IPS-18a (cell line): ENCODE measurements around the gene GLI3.

Experiments
- H3K27ac ChIP-seq: one replicate; pipeline ENCODE4 v1.5.1; 2013; ENCODE audit warnings: low read length
- H3K27me3 ChIP-seq: one replicate; pipeline ENCODE4 v1.6.1; 2013; ENCODE audit warnings: mild to moderate bottlenecking, low read length; ENCODE audit not compliant: control insufficient read depth, insufficient read depth
- H3K36me3 ChIP-seq: one replicate; pipeline ENCODE4 v1.6.1; 2013; ENCODE audit warnings: low read depth, low read length; ENCODE audit not compliant: control insufficient read depth
- H3K4me1 ChIP-seq: one replicate; pipeline ENCODE4 v1.6.1; 2013; ENCODE audit warnings: low read depth, low read length; ENCODE audit not compliant: control insufficient read depth
- H3K4me3 ChIP-seq: one replicate; pipeline ENCODE4 v1.5.1; 2013; ENCODE audit warnings: low read length
- H3K9ac ChIP-seq: one replicate; pipeline ENCODE4 v1.6.1; 2013; ENCODE audit warnings: mild to moderate bottlenecking, low read length, moderate library complexity
- H3K9me3 ChIP-seq: one replicate; pipeline ENCODE4 v1.6.1; 2013; ENCODE audit warnings: low read depth, low read length; ENCODE audit not compliant: control insufficient read depth

GLI3 gene

GRCh38 chr7:42253316-42253715 lies 16.3 kb upstream of the GLI3 start:
- no peak overlapping the region for H3K9ac ChIP-seq
- no peaks in the 10 kb centered on the region for H3K36me3 ChIP-seq
- H3K27me3 ChIP-seq = no peaks in the 10 kb centered on the region
- no peak overlapping the region for H3K4me3 ChIP-seq
- no peak overlapping the region for H3K27ac ChIP-seq
- no peaks in the 10 kb centered on the region for H3K4me1 ChIP-seq
- no peaks in the 10 kb centered on the region for H3K9me3 ChIP-seq

DNA sequence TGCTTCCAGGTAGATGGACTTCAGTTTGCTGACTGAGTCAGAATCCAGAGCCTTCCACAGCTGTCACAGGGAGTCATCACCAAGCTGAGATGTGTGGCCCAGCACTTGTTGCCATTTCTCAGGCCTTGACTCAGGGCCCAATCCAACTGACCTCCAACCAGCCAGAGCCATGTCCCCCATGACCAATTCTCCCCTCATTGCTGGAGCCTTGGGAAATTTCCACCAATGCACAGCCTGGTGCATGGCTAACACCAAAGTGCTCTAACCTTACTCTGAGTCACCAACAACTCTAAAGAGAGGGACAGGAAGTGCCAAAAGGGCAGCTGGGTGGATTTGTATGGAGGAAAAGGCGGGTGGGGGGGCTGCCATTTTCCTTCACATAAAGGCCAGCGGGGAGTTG lies 13.4 kb upstream of the GLI3 start:
- H3K27ac ChIP-seq = no peak overlapping the region
- H3K36me3 ChIP-seq = no peaks in the 10 kb centered on the region
- no peaks in the 10 kb centered on the region for H3K4me1 ChIP-seq
- no peak overlapping the region for H3K4me3 ChIP-seq
- H3K9ac ChIP-seq = no peak overlapping the region
- H3K9me3 ChIP-seq = no peaks in the 10 kb centered on the region
- no peaks in the 10 kb centered on the region for H3K27me3 ChIP-seq

DNA sequence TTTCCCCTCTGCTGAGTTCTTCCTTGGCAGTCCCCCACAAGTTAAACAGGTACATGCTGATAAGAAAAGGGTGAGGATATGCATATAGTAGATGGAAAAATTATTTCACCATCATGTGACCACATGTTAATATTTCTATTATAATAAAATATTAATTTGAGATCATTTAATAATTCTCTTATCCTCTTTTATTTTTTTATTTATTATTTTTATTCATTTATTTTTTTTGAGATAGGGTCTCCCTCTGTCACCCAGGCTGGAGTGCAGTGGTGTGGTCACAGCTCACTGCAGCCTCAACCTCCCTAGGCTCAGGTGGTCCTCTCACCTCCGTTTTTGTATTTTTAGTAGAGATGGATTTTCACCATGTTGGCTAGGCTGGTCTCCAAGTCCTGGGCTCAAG lies 11.6 kb upstream of the GLI3 start:
- no peak overlapping the region for H3K4me3 ChIP-seq
- H3K9me3 ChIP-seq = no peaks in the 10 kb centered on the region

GRCh38 chr7:42247301-42247700 lies 10.3 kb upstream of the GLI3 start:
- H3K9ac ChIP-seq = no peak overlapping the region
- no peaks in the 10 kb centered on the region for H3K4me1 ChIP-seq
- H3K36me3 ChIP-seq = no peaks in the 10 kb centered on the region
- H3K4me3 ChIP-seq = no peak overlapping the region
- no peaks in the 10 kb centered on the region for H3K27me3 ChIP-seq
- H3K9me3 ChIP-seq = no peaks in the 10 kb centered on the region
- H3K27ac ChIP-seq = no peak overlapping the region

More for the DNA sequence above, 11.6 kb upstream of the GLI3 start:
- H3K27ac ChIP-seq = no peak overlapping the region
- no peaks in the 10 kb centered on the region for H3K27me3 ChIP-seq
- H3K36me3 ChIP-seq = no peaks in the 10 kb centered on the region
- H3K4me1 ChIP-seq = no peaks in the 10 kb centered on the region
- no peak overlapping the region for H3K9ac ChIP-seq

DNA sequence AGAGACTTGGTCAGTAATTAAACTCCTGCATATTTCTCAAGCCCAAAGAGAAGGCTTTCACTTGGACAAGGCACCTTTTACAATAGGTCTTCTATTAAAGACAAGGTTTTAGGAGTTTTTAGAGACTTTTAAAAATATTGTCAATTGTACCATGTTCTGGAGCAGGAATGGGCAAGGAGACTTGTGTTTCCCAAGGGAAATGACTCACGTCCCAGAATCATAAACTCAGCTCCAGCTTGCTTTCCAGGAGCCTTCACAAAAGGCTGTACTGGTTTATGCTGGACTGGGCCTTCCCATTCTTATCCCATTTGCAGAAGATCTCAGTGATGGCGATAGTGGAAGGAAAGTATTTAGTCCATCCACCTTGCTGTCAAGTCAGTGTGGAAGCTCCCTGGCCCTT lies 7.8 kb upstream of the GLI3 start:
- H3K36me3 ChIP-seq = no peaks in the 10 kb centered on the region
- no peak overlapping the region for H3K9ac ChIP-seq
- H3K4me3 ChIP-seq = no peak overlapping the region
- peaks cover 17% of the 10 kb centered on the region for H3K27me3 ChIP-seq
- no peak overlapping the region for H3K27ac ChIP-seq
- no peaks in the 10 kb centered on the region for H3K9me3 ChIP-seq
- no peaks in the 10 kb centered on the region for H3K4me1 ChIP-seq

GRCh38 chr7:42242381-42242780 lies 5.4 kb upstream of the GLI3 start:
- H3K9me3 ChIP-seq = no peaks in the 10 kb centered on the region
- no peak overlapping the region for H3K27ac ChIP-seq
- H3K4me1 ChIP-seq = peaks cover 13% of the 10 kb centered on the region
- H3K36me3 ChIP-seq = no peaks in the 10 kb centered on the region
- H3K27me3 ChIP-seq = peaks cover 32% of the 10 kb centered on the region
- no peak overlapping the region for H3K9ac ChIP-seq
- H3K4me3 ChIP-seq = no peak overlapping the region

GRCh38 chr7:42241424-42241823 lies 4.4 kb upstream of the GLI3 start:
- Histone ChIP-seq H3K27ac (no peak overlapping the region), H3K36me3 (no peaks in the 10 kb centered on the region), H3K4me3 (no peak overlapping the region), H3K9ac (no peak overlapping the region), H3K27me3 (peaks cover 32% of the 10 kb centered on the region), H3K4me1 (peaks cover 13% of the 10 kb centered on the region), H3K9me3 (no peaks in the 10 kb centered on the region)

DNA sequence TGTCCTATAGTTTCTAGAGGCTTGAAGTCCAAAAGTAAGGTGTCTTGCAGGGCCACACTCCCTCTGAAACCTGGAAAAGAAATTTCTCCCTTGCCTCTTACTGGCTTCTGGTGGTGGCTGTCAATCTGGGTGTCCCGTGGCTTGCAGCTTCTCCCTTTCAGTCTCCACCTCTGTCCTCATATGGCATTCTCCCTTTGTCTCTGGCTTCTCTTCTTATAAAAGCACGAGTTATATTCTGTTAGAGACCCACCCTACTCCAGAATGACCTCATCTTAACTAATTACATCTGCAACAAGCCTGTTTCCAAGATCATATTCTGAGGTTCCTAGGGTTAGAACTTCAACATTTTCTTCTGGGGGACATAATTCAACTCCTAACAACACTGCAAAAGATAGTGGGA lies 3.4 kb upstream of the GLI3 start:
- Histone ChIP-seq H3K9ac (no peak overlapping the region), H3K9me3 (no peaks in the 10 kb centered on the region), H3K4me1 (peaks cover 14% of the 10 kb centered on the region), H3K36me3 (no peaks in the 10 kb centered on the region), H3K27me3 (peaks cover 34% of the 10 kb centered on the region), H3K27ac (no peak overlapping the region), H3K4me3 (no peak overlapping the region)

DNA sequence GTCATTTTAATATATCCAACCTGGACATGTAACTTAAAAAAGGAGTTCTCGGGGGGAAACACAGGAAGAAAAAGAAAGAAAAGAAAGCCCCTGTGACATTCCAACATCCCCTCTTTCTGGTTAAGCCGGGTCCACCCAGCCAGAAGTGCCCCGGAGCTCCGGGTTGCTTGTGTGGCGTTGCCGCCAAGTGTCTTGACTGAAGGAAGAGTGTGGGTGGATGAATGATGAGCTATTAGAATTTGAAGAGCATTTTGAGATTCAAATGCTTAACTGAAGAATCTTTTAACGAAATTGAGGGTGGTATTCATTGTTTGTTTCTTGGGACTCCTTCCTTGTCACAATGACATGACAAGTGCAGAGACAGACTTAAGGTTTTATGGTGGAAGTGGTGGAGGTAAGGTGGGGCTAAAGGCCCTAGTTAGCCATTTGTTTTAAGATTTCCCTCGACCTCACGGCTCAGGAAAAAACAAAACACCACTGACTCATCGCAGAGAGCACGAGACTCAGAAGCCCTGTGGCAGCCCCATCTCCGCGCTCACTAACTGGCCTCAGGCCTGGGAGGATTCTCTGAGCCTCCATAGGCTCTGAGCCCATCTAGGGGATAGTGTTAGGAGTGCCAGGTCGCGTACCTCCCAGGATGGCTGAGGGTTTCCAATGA lies 1.8 kb upstream of the GLI3 start:
- Histone ChIP-seq H3K9me3 (no peaks in the 10 kb centered on the region), H3K36me3 (no peaks in the 10 kb centered on the region), H3K4me1 (peaks cover 29% of the 10 kb centered on the region), H3K27me3 (peaks cover 47% of the 10 kb centered on the region), H3K9ac (peak overlapping the region; percentile 63), H3K4me3 (peak overlapping the region; percentile 80), H3K27ac (no peak overlapping the region)

GRCh38 chr7:42237811-42238541 lies 967 bp upstream of the GLI3 start:
- peak overlapping the region; percentile 95 for H3K4me3 ChIP-seq
- H3K27me3 ChIP-seq = peaks cover 49% of the 10 kb centered on the region
- no peaks in the 10 kb centered on the region for H3K9me3 ChIP-seq
- H3K27ac ChIP-seq = peak overlapping the region; percentile 25
- H3K4me1 ChIP-seq = peaks cover 38% of the 10 kb centered on the region
- peak overlapping the region; percentile 63 for H3K9ac ChIP-seq
- no peaks in the 10 kb centered on the region for H3K36me3 ChIP-seq

- Histone ChIP-seq H3K4me1 (peaks cover 53% of the 10 kb centered on the region), H3K27me3 (peaks cover 48% of the 10 kb centered on the region), H3K27ac (no peak overlapping the region), H3K9me3 (no peaks in the 10 kb centered on the region), H3K36me3 (no peaks in the 10 kb centered on the region), H3K9ac (peak overlapping the region; percentile 59), H3K4me3 (peak overlapping the region; percentile 95)
Observed at GRCh38 chr7:42236266-42236975, 588 bp downstream of the GLI3 start.
